DOHH2 (cell line): ENCODE data around the gene IFI16.

Experiments
- CTCF ChIP-seq: fragments of 200-600 bp; sonication (generic); IDR thresholded peaks from one replicate; pipeline ENCODE4 v1.5.1; 2014; ENCODE audit warnings: antibody characterized with exemption, mild to moderate bottlenecking, low read depth, low read length; ENCODE audit not compliant: poor library complexity, severe bottlenecking
- EZH2phosphoT487 ChIP-seq: fragments of 200-600 bp; sonication (generic); IDR thresholded peaks from 2 replicates; pipeline ENCODE4 v1.6.1; 2017; ENCODE audit warnings: borderline replicate concordance, mild to moderate bottlenecking, antibody characterized with exemption, low read length, moderate library complexity, mixed read lengths

GRCh38 chr1:159009704-159010361, at the start of gene IFI16:
- no peak for TF ChIP-seq CTCF
- no peak for TF ChIP-seq EZH2phosphoT487
